Esophagus (tissue), 2 donors: ENCODE measurements around the gene XPNPEP1. TPM values are rescaled to one million over a fixed set of nuclear protein-coding genes. Genes with fewer than 3 reads are reported as not detected.

ENCODE experiments used
- H3K27ac ChIP-seq, 2 donors: one replicate each; pipeline ENCODE4 v1.5.1; 2013; ENCODE audit warnings: low read depth in 2 of 2, mild to moderate bottlenecking in 2 of 2, inconsistent platforms in 1 of 2, low read length in 1 of 2, moderate library complexity in 1 of 2
- H3K27me3 ChIP-seq, 2 donors: one replicate each; pipeline ENCODE4 v1.6.1; 2013; ENCODE audit warnings: low read length in 2 of 2, control low read depth in 1 of 2, mild to moderate bottlenecking in 1 of 2; ENCODE audit not compliant: insufficient read depth in 2 of 2, control insufficient read depth in 1 of 2
- H3K36me3 ChIP-seq, 2 donors: one replicate each; pipeline ENCODE4 v1.6.1; 2013; ENCODE audit warnings: low read length in 1 of 2; ENCODE audit not compliant: control insufficient read depth in 2 of 2, insufficient read depth in 2 of 2
- H3K4me1 ChIP-seq, 2 donors: one replicate each; pipeline ENCODE4 v1.6.1; 2013; ENCODE audit warnings: low read length in 1 of 2; ENCODE audit not compliant: control insufficient read depth in 2 of 2, insufficient read depth in 2 of 2
- H3K4me3 ChIP-seq, 2 donors: one replicate each; pipeline ENCODE4 v1.5.1; 2013; ENCODE audit warnings: low read length in 2 of 2, mild to moderate bottlenecking in 2 of 2, low read depth in 1 of 2, moderate library complexity in 1 of 2
- H3K9me3 ChIP-seq, 2 donors: one replicate each; pipeline ENCODE4 v1.6.1; 2013; ENCODE audit warnings: mild to moderate bottlenecking in 2 of 2, low read depth in 1 of 2, low read length in 1 of 2, moderate library complexity in 1 of 2; ENCODE audit not compliant: control insufficient read depth in 2 of 2, insufficient read depth in 1 of 2
- WGBS, 2 donors: extraction: QIAGEN DNeasy Blood & Tissue Kit; methylation state at CpG; one replicate each; pipeline ENCODE4 v1.1.7; 2013; 5-methylcytosine and 5-hydroxymethylcytosine counted together
- polyA plus RNA-seq, 2 donors: library from polyadenylated mRNA; stranded (reverse); fragments of 200-250 nt; gene quantifications; one replicate each; pipeline ENCODE4 v1.2.3, GENCODE V29; 2013
- donor health status: healthy with polysubstance abuse.
- donor health status: Bipolar disorder and iron deficiency.

Gene XPNPEP1
- polyA plus RNA-seq, 2 donors: 11.3 to 29.3 TPM

GRCh38 chr10:109875828-109876821 lies 47.2 kb downstream of the XPNPEP1 start:
- H3K27me3 ChIP-seq: no peaks in the 10 kb centered on the region
- no peaks in the 10 kb centered on the region for H3K4me1 ChIP-seq
- 77 to 83% methylated on average over 8 of the region's 8 CpGs for WGBS, 2 donors
- no peaks in the 10 kb centered on the region for H3K9me3 ChIP-seq
- H3K4me3 ChIP-seq: no peak overlapping the region
- peak overlapping the region; percentile 17 for H3K27ac ChIP-seq
- peaks cover 8 to 35% of the 10 kb centered on the region in 2 donors for H3K36me3 ChIP-seq

- Histone ChIP-seq H3K9me3 (no peaks in the 10 kb centered on the region), H3K27ac (peak overlapping the region in 1 of 2 donors; percentile 22), H3K4me3 (no peak overlapping the region), H3K4me1 (no peaks in the 10 kb centered on the region), H3K36me3 (peaks cover 7 to 31% of the 10 kb centered on the region in 2 donors), H3K27me3 (no peaks in the 10 kb centered on the region)
- 69 to 72% methylated on average over 7 of the region's 7 CpGs for WGBS, 2 donors
These were observed 48.2 kb downstream of the XPNPEP1 start for GRCh38 chr10:109875151-109875568.

- no peaks in the 10 kb centered on the region for H3K27me3 ChIP-seq
- peaks cover 5 to 36% of the 10 kb centered on the region in 2 donors for H3K36me3 ChIP-seq
- no peak overlapping the region for H3K27ac ChIP-seq
- H3K9me3 ChIP-seq: no peaks in the 10 kb centered on the region
- no peaks in the 10 kb centered on the region for H3K4me1 ChIP-seq
- no peak overlapping the region for H3K4me3 ChIP-seq
- WGBS, 2 donors: 95 to 99% methylated on average over 4 of the region's 4 CpGs
These were observed 51.8 kb downstream of the XPNPEP1 start for GRCh38 chr10:109871476-109871875.

- Histone ChIP-seq H3K27me3 (no peaks in the 10 kb centered on the region), H3K4me1 (no peaks in the 10 kb centered on the region), H3K36me3 (peaks cover 16 to 38% of the 10 kb centered on the region in 2 donors), H3K27ac (no peak overlapping the region), H3K4me3 (no peak overlapping the region), H3K9me3 (peaks cover 0 to 2% of the 10 kb centered on the region in 2 donors)
- 88 to 91% methylated on average over 4 of the region's 4 CpGs for WGBS, 2 donors
These were observed 56.2 kb downstream of the XPNPEP1 start for GRCh38 chr10:109866995-109867635.

- 77 to 79% methylated on average over 8 of the region's 8 CpGs for WGBS, 2 donors
- Histone ChIP-seq H3K27me3 (no peaks in the 10 kb centered on the region), H3K4me1 (no peaks in the 10 kb centered on the region), H3K27ac (no peak overlapping the region), H3K4me3 (no peak overlapping the region), H3K9me3 (peaks cover 0 to 2% of the 10 kb centered on the region in 2 donors), H3K36me3 (peaks cover 15 to 34% of the 10 kb centered on the region in 2 donors)
These were observed 56.9 kb downstream of the XPNPEP1 start for GRCh38 chr10:109866168-109866994.

GRCh38 chr10:109863775-109864174 lies 59.5 kb downstream of the XPNPEP1 start:
- WGBS, 2 donors: 94 to 96% methylated on average over 2 of the region's 2 CpGs

GRCh38 chr10:109862738-109863137 lies 60.6 kb downstream of the XPNPEP1 start:
- Histone ChIP-seq H3K36me3 (peaks cover 13 to 23% of the 10 kb centered on the region in 2 donors), H3K27me3 (no peaks in the 10 kb centered on the region), H3K4me3 (no peak overlapping the region), H3K27ac (no peak overlapping the region), H3K9me3 (peaks cover 0 to 2% of the 10 kb centered on the region in 2 donors), H3K4me1 (no peaks in the 10 kb centered on the region)

More at GRCh38 chr10:109863775-109864174, 59.5 kb downstream of the XPNPEP1 start:
- Histone ChIP-seq H3K36me3 (peaks cover 15 to 28% of the 10 kb centered on the region in 2 donors), H3K27me3 (no peaks in the 10 kb centered on the region), H3K4me3 (no peak overlapping the region), H3K27ac (no peak overlapping the region), H3K9me3 (peaks cover 0 to 2% of the 10 kb centered on the region in 2 donors), H3K4me1 (no peaks in the 10 kb centered on the region)

GRCh38 chr10:109862041-109862440 lies 61.3 kb downstream of the XPNPEP1 start:
- 54 to 59% methylated on average over 6 of the region's 6 CpGs for WGBS, 2 donors
- peaks cover 0 to 2% of the 10 kb centered on the region in 2 donors for H3K9me3 ChIP-seq
- no peaks in the 10 kb centered on the region for H3K27me3 ChIP-seq
- H3K4me3 ChIP-seq: no peak overlapping the region
- peaks cover 13 to 18% of the 10 kb centered on the region in 2 donors for H3K36me3 ChIP-seq
- H3K27ac ChIP-seq: no peak overlapping the region
- no peaks in the 10 kb centered on the region for H3K4me1 ChIP-seq

- H3K4me3 ChIP-seq: no peak overlapping the region
- H3K36me3 ChIP-seq: peaks cover 9 to 10% of the 10 kb centered on the region in 2 donors
- no peak overlapping the region for H3K27ac ChIP-seq
- WGBS, 2 donors: 58 to 59% methylated on average over 4 of the region's 4 CpGs
- H3K27me3 ChIP-seq: no peaks in the 10 kb centered on the region
- peaks cover 0 to 2% of the 10 kb centered on the region in 2 donors for H3K9me3 ChIP-seq
- no peaks in the 10 kb centered on the region for H3K4me1 ChIP-seq
These were observed 62.2 kb downstream of the XPNPEP1 start for GRCh38 chr10:109861081-109861480.
